K562 (cell line): Measurements from ENCODE around the gene ZNF181. TPM values are rescaled to one million over a fixed set of nuclear protein-coding genes. Genes with fewer than 3 reads are reported as not detected.

ENCODE experiments used
- CBX5 ChIP-seq: IDR thresholded peaks from 2 replicates; pipeline ENCODE4 v1.6.1; 2014; ENCODE audit warnings: low read depth, borderline replicate concordance
- CCNT2 ChIP-seq: IDR thresholded peaks from 2 replicates; pipeline ENCODE4 v1.6.1; 2011; ENCODE audit warnings: borderline replicate concordance, low read depth, mild to moderate bottlenecking, moderate library complexity, mixed read lengths, low read length; ENCODE audit not compliant: insufficient read length; ENCODE audit errors: extremely low read depth
- CREBBP ChIP-seq: IDR thresholded peaks from one replicate; pipeline ENCODE4 v1.6.1; 2012; ENCODE audit warnings: low read depth, mild to moderate bottlenecking, control low read depth, inconsistent platforms, low read length
- ELF2 ChIP-seq: fragments of 250-450 bp; sonication (Bioruptor Pico); IDR thresholded peaks from 2 replicates; pipeline ENCODE4 v1.5.0; 2021; ENCODE audit warnings: mild to moderate bottlenecking
- EZH2 ChIP-seq: IDR thresholded peaks from 2 replicates; pipeline ENCODE4 v1.6.1; 2012; ENCODE audit warnings: low read depth, mild to moderate bottlenecking, inconsistent platforms, low read length, borderline replicate concordance
- FOSL1 ChIP-seq: fragments of 200-800 bp; sonication (Bioruptor generic); conservative IDR thresholded peaks from 2 replicates; pipeline ENCODE4 v1.6.1; 2016; ENCODE audit warnings: missing genetic modification characterization, missing compliant biosample characterization
- GATAD2A ChIP-seq: fragments of 450-650 bp; IDR thresholded peaks from 2 replicates; pipeline ENCODE4 v1.6.1; 2017
- HMG20A ChIP-seq: fragments of 450-650 bp; formaldehyde crosslinking; conservative IDR thresholded peaks from 2 replicates; pipeline ENCODE4 v1.4.0; 2020; ENCODE audit warnings: mild to moderate bottlenecking, mixed read lengths
- ILF3 ChIP-seq: fragments of 450-650 bp; IDR thresholded peaks from 2 replicates; pipeline ENCODE4 v1.6.1; 2018; ENCODE audit warnings: antibody characterized with exemption, mild to moderate bottlenecking, moderate library complexity, borderline replicate concordance
- IRF2 ChIP-seq: sonication (generic); formaldehyde crosslinking; IDR thresholded peaks from 2 replicates; pipeline ENCODE4 v1.8.1; 2022; ENCODE audit warnings: mild to moderate bottlenecking, missing genetic modification reagents
- NR2F6 ChIP-seq: fragments of 450-650 bp; formaldehyde crosslinking; IDR thresholded peaks from 2 replicates; pipeline ENCODE4 v1.4.0; 2020; ENCODE audit warnings: mild to moderate bottlenecking
- PHF20 ChIP-seq: fragments of 450-650 bp; IDR thresholded peaks from 2 replicates; pipeline ENCODE4 v1.6.1; 2018; ENCODE audit not compliant: partially characterized antibody
- POLR2AphosphoS2 ChIP-seq: IDR thresholded peaks from 2 replicates; pipeline ENCODE4 v1.6.1; 2012; ENCODE audit warnings: low read length, improper control_type of control experiment
- PTBP1 ChIP-seq: fragments of 200-400 bp; formaldehyde crosslinking; IDR thresholded peaks from 2 replicates; pipeline ENCODE4 v1.6.1; 2017; ENCODE audit warnings: low read depth, low read length
- TEAD4 ChIP-seq, 2 experiments: sonication (generic) in 1 of 2; formaldehyde crosslinking in 1 of 2; IDR thresholded peaks; 2 replicates each; pipeline versions ENCODE4 v1.6.1 to v1.8.0; 2012 to 2022; ENCODE audit warnings: borderline replicate concordance in 1 of 2, inconsistent platforms in 1 of 2, low read length in 1 of 2, mild to moderate bottlenecking in 1 of 2, missing genetic modification reagents in 1 of 2
- ZNF212 ChIP-seq: fragments of 450-650 bp; formaldehyde crosslinking; IDR thresholded peaks from 2 replicates; pipeline ENCODE4 v1.4.0; 2020; ENCODE audit warnings: mild to moderate bottlenecking
- ZNF695 ChIP-seq: fragments of 450-650 bp; formaldehyde crosslinking; IDR thresholded peaks from 2 replicates; pipeline ENCODE4 v1.4.0; 2020; ENCODE audit warnings: mild to moderate bottlenecking, moderate library complexity
- ZNF778 ChIP-seq: fragments of 450-650 bp; formaldehyde crosslinking; IDR thresholded peaks from 2 replicates; pipeline ENCODE4 v1.4.0; 2020; ENCODE audit warnings: mild to moderate bottlenecking, moderate library complexity
- ZNF830 ChIP-seq: fragments of 250-450 bp; sonication (Bioruptor Pico); IDR thresholded peaks from 2 replicates; pipeline ENCODE4 v1.5.0; 2021; ENCODE audit warnings: mild to moderate bottlenecking
- polyA plus RNA-seq, 8 experiments: library from polyadenylated mRNA; depleted of rRNA in 4 of 8; stranded (reverse) in 5 of 8; unstranded in 3 of 8; fragments of >200 nt; fragmentation: Nextera tagmentation in 2 of 8; fragmentation: Illumina TruSeq in 1 of 8; extraction: Ambion mirVana in 2 of 8; extraction: Trizol in 1 of 8; gene quantifications; 2 replicates each; pipeline versions ENCODE4 v1.2.1 to v1.2.3, GENCODE V29; 2011 to 2014; ENCODE audit warnings: inconsistent platforms in 1 of 8, missing spikeins in 1 of 8
- total RNA-seq, 7 experiments: library from RNA; depleted of rRNA in 6 of 7; stranded (reverse); fragments of >200 nt in 6 of 7; fragmentation: Illumina TruSeq in 2 of 7; extraction: Trizol in 2 of 7; gene quantifications; 2 replicates each; pipeline versions ENCODE4 v1.2.1 to v1.2.3, GENCODE V29; 2011 to 2021; ENCODE audit warnings: low replicate concordance in 1 of 7
- TF ChIP-seq, protein P1 (sequence below): fragments of 450-650 bp; IDR thresholded peaks from 2 replicates; pipeline ENCODE4 v1.6.1; 2016; ENCODE audit warnings: mild to moderate bottlenecking, moderate library complexity

The ZNF181 gene
- total and polyA plus RNA-seq, 9 of the 15 experiments (the other 6 are each of a cell fraction or from before 2014, with no cell fraction given): 4.3 to 20.3 (median 12.1) TPM

DNA sequence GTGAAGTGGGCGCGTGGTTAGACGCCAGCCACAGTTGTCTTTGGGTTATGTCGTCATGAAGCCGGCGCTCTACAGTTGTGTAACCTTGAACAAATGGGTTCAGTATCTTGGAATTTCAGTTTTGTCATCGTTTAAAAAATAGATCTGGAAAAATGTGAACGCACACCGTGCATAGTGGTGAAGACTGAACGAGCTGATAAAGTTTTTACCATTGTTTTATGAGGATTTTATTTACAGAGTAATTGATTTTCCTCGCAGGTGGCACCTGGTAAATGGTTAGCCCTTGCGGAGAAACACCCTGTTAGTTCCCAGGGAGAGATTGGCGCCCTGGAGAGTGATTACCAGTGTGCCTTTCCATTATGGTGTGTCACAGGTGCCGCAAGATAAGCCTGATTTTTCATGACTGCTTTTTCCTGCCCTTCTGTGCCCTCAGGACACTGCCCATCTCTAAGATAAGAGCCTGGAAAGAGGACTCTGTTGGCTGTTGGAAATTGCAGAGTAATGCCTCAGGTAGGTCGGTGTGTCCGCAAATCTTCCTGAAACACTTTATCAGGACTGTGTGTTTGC, 577 bp downstream of the ZNF181 start (continued):
- TF ChIP-seq, protein P1, sequence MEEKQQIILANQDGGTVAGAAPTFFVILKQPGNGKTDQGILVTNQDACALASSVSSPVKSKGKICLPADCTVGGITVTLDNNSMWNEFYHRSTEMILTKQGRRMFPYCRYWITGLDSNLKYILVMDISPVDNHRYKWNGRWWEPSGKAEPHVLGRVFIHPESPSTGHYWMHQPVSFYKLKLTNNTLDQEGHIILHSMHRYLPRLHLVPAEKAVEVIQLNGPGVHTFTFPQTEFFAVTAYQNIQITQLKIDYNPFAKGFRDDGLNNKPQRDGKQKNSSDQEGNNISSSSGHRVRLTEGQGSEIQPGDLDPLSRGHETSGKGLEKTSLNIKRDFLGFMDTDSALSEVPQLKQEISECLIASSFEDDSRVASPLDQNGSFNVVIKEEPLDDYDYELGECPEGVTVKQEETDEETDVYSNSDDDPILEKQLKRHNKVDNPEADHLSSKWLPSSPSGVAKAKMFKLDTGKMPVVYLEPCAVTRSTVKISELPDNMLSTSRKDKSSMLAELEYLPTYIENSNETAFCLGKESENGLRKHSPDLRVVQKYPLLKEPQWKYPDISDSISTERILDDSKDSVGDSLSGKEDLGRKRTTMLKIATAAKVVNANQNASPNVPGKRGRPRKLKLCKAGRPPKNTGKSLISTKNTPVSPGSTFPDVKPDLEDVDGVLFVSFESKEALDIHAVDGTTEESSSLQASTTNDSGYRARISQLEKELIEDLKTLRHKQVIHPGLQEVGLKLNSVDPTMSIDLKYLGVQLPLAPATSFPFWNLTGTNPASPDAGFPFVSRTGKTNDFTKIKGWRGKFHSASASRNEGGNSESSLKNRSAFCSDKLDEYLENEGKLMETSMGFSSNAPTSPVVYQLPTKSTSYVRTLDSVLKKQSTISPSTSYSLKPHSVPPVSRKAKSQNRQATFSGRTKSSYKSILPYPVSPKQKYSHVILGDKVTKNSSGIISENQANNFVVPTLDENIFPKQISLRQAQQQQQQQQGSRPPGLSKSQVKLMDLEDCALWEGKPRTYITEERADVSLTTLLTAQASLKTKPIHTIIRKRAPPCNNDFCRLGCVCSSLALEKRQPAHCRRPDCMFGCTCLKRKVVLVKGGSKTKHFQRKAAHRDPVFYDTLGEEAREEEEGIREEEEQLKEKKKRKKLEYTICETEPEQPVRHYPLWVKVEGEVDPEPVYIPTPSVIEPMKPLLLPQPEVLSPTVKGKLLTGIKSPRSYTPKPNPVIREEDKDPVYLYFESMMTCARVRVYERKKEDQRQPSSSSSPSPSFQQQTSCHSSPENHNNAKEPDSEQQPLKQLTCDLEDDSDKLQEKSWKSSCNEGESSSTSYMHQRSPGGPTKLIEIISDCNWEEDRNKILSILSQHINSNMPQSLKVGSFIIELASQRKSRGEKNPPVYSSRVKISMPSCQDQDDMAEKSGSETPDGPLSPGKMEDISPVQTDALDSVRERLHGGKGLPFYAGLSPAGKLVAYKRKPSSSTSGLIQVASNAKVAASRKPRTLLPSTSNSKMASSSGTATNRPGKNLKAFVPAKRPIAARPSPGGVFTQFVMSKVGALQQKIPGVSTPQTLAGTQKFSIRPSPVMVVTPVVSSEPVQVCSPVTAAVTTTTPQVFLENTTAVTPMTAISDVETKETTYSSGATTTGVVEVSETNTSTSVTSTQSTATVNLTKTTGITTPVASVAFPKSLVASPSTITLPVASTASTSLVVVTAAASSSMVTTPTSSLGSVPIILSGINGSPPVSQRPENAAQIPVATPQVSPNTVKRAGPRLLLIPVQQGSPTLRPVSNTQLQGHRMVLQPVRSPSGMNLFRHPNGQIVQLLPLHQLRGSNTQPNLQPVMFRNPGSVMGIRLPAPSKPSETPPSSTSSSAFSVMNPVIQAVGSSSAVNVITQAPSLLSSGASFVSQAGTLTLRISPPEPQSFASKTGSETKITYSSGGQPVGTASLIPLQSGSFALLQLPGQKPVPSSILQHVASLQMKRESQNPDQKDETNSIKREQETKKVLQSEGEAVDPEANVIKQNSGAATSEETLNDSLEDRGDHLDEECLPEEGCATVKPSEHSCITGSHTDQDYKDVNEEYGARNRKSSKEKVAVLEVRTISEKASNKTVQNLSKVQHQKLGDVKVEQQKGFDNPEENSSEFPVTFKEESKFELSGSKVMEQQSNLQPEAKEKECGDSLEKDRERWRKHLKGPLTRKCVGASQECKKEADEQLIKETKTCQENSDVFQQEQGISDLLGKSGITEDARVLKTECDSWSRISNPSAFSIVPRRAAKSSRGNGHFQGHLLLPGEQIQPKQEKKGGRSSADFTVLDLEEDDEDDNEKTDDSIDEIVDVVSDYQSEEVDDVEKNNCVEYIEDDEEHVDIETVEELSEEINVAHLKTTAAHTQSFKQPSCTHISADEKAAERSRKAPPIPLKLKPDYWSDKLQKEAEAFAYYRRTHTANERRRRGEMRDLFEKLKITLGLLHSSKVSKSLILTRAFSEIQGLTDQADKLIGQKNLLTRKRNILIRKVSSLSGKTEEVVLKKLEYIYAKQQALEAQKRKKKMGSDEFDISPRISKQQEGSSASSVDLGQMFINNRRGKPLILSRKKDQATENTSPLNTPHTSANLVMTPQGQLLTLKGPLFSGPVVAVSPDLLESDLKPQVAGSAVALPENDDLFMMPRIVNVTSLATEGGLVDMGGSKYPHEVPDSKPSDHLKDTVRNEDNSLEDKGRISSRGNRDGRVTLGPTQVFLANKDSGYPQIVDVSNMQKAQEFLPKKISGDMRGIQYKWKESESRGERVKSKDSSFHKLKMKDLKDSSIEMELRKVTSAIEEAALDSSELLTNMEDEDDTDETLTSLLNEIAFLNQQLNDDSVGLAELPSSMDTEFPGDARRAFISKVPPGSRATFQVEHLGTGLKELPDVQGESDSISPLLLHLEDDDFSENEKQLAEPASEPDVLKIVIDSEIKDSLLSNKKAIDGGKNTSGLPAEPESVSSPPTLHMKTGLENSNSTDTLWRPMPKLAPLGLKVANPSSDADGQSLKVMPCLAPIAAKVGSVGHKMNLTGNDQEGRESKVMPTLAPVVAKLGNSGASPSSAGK: peak; percentile 29; the same call in 1 of the 2 replicates
- TF ChIP-seq IRF2 (CRISPR knock-in tag): no peak
- TF ChIP-seq TEAD4 (IDR thresholded peaks at IDR 0.05; ENCODE audit: low read length): no peak
- TF ChIP-seq TEAD4 (CRISPR knock-in tag; IDR thresholded peaks at IDR 0.05; ENCODE audit: borderline replicate concordance): no peak
- no peak for TF ChIP-seq ILF3
- no peak for TF ChIP-seq FOSL1 (tag)
- TF ChIP-seq ZNF830: no peak
- TF ChIP-seq PTBP1: no peak
- TF ChIP-seq ZNF212 (CRISPR knock-in tag): no peak
- no peak for TF ChIP-seq NR2F6 (CRISPR knock-in tag)
- TF ChIP-seq EZH2: no peak
- no peak for TF ChIP-seq CBX5
- no peak for TF ChIP-seq POLR2AphosphoS2
- TF ChIP-seq ZNF695 (CRISPR knock-in tag): no peak
- no peak for TF ChIP-seq CCNT2
- no peak for TF ChIP-seq GATAD2A
- TF ChIP-seq PHF20: peak; percentile 32
- TF ChIP-seq ELF2 (CRISPR knock-in tag): no peak
- no peak for TF ChIP-seq HMG20A (CRISPR knock-in tag)
- TF ChIP-seq ZNF778 (CRISPR knock-in tag): no peak
- TF ChIP-seq CREBBP: no peak
